ENCODE measurements around the gene KIFC3.

GRCh38 chr16:57743458-57743857 lies 58.8 kb downstream of the KIFC3 start:
- no peak for TF ChIP-seq EZH2 (IDR thresholded peaks at IDR 0.05; ENCODE audit: low read depth, low read length, severe bottlenecking)
- TF ChIP-seq CTCF (IDR thresholded peaks at IDR 0.05; ENCODE audit: control extremely low read depth in 1 of 3, insufficient read depth in 1 of 3, low read depth in 1 of 3, low read length in 3 of 3): no peak
- TF ChIP-seq SRF (IDR thresholded peaks at IDR 0.05; ENCODE audit: low read depth, low read length): no peak
